Mesenchymal stem cell (in vitro differentiated cells and primary cell): Measurements from ENCODE around the gene SOD1.
A peak's percentile ranks its signal among the peaks of the same experiment; 100 is the strongest.

Experiments used
- DNase-seq: peaks from one replicate; pipeline ENCODE4 v3.0.0-alpha.2; 2013
- H2AFZ ChIP-seq: one replicate; pipeline ENCODE4 v1.6.1; 2013; ENCODE audit warnings: low read depth, mild to moderate bottlenecking, control low read depth, inconsistent platforms, low read length, moderate library complexity
- H2AK5ac ChIP-seq: 2 replicates; pipeline ENCODE4 v1.6.1; 2013; ENCODE audit warnings: low read length, moderate library complexity, mild to moderate bottlenecking, inconsistent platforms; ENCODE audit not compliant: severe bottlenecking
- H2BK120ac ChIP-seq: one replicate; pipeline ENCODE4 v1.6.1; 2013; ENCODE audit warnings: low read depth, mild to moderate bottlenecking, inconsistent platforms, low read length, moderate library complexity
- H2BK12ac ChIP-seq, 2 experiments: one replicate each; pipeline ENCODE4 v1.6.1; 2013; ENCODE audit warnings: inconsistent platforms in 2 of 2, low read length in 2 of 2, mild to moderate bottlenecking in 2 of 2, moderate library complexity in 2 of 2, control low read depth in 1 of 2
- H2BK15ac ChIP-seq: one replicate; pipeline ENCODE4 v1.6.1; 2013; ENCODE audit warnings: mild to moderate bottlenecking, low read depth, inconsistent platforms; ENCODE audit not compliant: poor library complexity, severe bottlenecking
- H2BK5ac ChIP-seq: 2 replicates; pipeline ENCODE4 v1.6.1; 2013; ENCODE audit warnings: low read depth, mild to moderate bottlenecking, low read length, control low read depth, inconsistent platforms; ENCODE audit not compliant: poor library complexity, severe bottlenecking
- H3K14ac ChIP-seq, 2 experiments: one replicate each; pipeline ENCODE4 v1.6.1; 2013; ENCODE audit warnings: inconsistent platforms in 2 of 2, low read length in 2 of 2, control low read depth in 1 of 2, mild to moderate bottlenecking in 1 of 2, moderate library complexity in 1 of 2
- H3K18ac ChIP-seq, 2 experiments: one replicate each; pipeline ENCODE4 v1.6.1; 2013; ENCODE audit warnings: inconsistent platforms in 2 of 2, low read length in 2 of 2, control low read depth in 1 of 2, low read depth in 1 of 2, mild to moderate bottlenecking in 1 of 2
- H3K23ac ChIP-seq, 2 experiments: one replicate each; pipeline ENCODE4 v1.6.1; 2013; ENCODE audit warnings: inconsistent platforms in 2 of 2, low read length in 2 of 2, mild to moderate bottlenecking in 2 of 2, moderate library complexity in 2 of 2, control low read depth in 1 of 2
- H3K27ac ChIP-seq: 2 replicates; pipeline ENCODE4 v1.5.1; 2013; ENCODE audit warnings: mild to moderate bottlenecking, moderate library complexity, low read length, control low read depth, inconsistent platforms; ENCODE audit not compliant: poor library complexity, severe bottlenecking
- H3K27me3 ChIP-seq, 2 experiments: 2 replicates each; pipeline versions ENCODE4 v1.6.1 to v1.7.0; 2013; ENCODE audit warnings: low read length in 2 of 2, mild to moderate bottlenecking in 2 of 2, moderate library complexity in 2 of 2, control low read depth in 1 of 2, inconsistent platforms in 1 of 2; ENCODE audit not compliant: control insufficient read depth in 1 of 2, insufficient read depth in 1 of 2
- H3K36me3 ChIP-seq, 2 experiments: 2 replicates each; pipeline versions ENCODE4 v1.6.1 to v1.7.0; 2013; ENCODE audit warnings: low read length in 2 of 2, control low read depth in 1 of 2, inconsistent platforms in 1 of 2, low read depth in 1 of 2, mild to moderate bottlenecking in 1 of 2; ENCODE audit not compliant: insufficient read depth in 2 of 2, control insufficient read depth in 1 of 2
- H3K4ac ChIP-seq, 2 experiments: one replicate each; pipeline ENCODE4 v1.6.1; 2013; ENCODE audit warnings: inconsistent platforms in 2 of 2, low read length in 2 of 2, mild to moderate bottlenecking in 2 of 2, moderate library complexity in 2 of 2, control low read depth in 1 of 2, low read depth in 1 of 2
- H3K4me1 ChIP-seq: 2 replicates; pipeline ENCODE4 v1.6.1; 2013; ENCODE audit warnings: low read depth, low read length, control low read depth; ENCODE audit not compliant: control insufficient read depth, insufficient read depth
- H3K4me2 ChIP-seq: 2 replicates; pipeline ENCODE4 v1.6.1; 2013; ENCODE audit warnings: low read length, mild to moderate bottlenecking, inconsistent platforms; ENCODE audit not compliant: poor library complexity, severe bottlenecking
- H3K4me3 ChIP-seq, 2 experiments: 2 replicates each; pipeline versions ENCODE4 v1.5.1 to v1.7.0; 2013; ENCODE audit warnings: low read length in 2 of 2, mild to moderate bottlenecking in 2 of 2, control low read depth in 1 of 2, low read depth in 1 of 2; ENCODE audit not compliant: insufficient read depth in 1 of 2
- H3K79me1 ChIP-seq: replicated peaks from 2 replicates; pipeline ENCODE4 v1.6.1; 2013; ENCODE audit warnings: mild to moderate bottlenecking, control low read depth, low read length, inconsistent platforms; ENCODE audit not compliant: poor library complexity, severe bottlenecking
- H3K9ac ChIP-seq: 2 replicates; pipeline ENCODE4 v1.7.0; 2013; ENCODE audit warnings: mild to moderate bottlenecking, low read length, moderate library complexity
- H3K9me3 ChIP-seq: 2 replicates; pipeline ENCODE4 v1.7.0; 2013; ENCODE audit warnings: mild to moderate bottlenecking, low read length; ENCODE audit not compliant: control insufficient read depth
- H4K8ac ChIP-seq: one replicate; pipeline ENCODE4 v1.6.1; 2013; ENCODE audit warnings: inconsistent platforms, mild to moderate bottlenecking, low read length, moderate library complexity
- H4K91ac ChIP-seq: one replicate; pipeline ENCODE4 v1.6.1; 2013; ENCODE audit warnings: mild to moderate bottlenecking, low read length, inconsistent platforms
- WGBS: methylation state at CpG from one replicate; pipeline ENCODE4 v1.1.7; 2013; ENCODE audit warnings: mixed read lengths; 5-methylcytosine and 5-hydroxymethylcytosine counted together

SOD1 gene

GRCh38 chr21:31696424-31696823 is 36.9 kb downstream of the SOD1 start:
- WGBS: 92% methylated on average over 2 of the region's 6 CpGs
- no peak overlapping the region for H2BK12ac ChIP-seq
- H2AK5ac ChIP-seq: no peak overlapping the region
- no peak for DNase-seq
- H3K4me1 ChIP-seq: no peaks in the 10 kb centered on the region
- H3K4me2 ChIP-seq: no peak overlapping the region
- no peak overlapping the region for H2AFZ ChIP-seq
- no peak overlapping the region for H2BK15ac ChIP-seq
- H4K91ac ChIP-seq: no peak overlapping the region
- no peak overlapping the region for H3K9ac ChIP-seq
- H3K4me3 ChIP-seq: no peak overlapping the region
- no peak overlapping the region for H3K27ac ChIP-seq
- no peak overlapping the region for H3K18ac ChIP-seq
- no peak overlapping the region for H4K8ac ChIP-seq
- no peaks in the 10 kb centered on the region for H3K27me3 ChIP-seq
- peaks cover 13% of the 10 kb centered on the region for H3K79me1 ChIP-seq
- no peak overlapping the region for H3K4ac ChIP-seq
- no peak overlapping the region for H2BK5ac ChIP-seq
- H3K9me3 ChIP-seq: no peaks in the 10 kb centered on the region
- H2BK120ac ChIP-seq: no peak overlapping the region
- H3K36me3 ChIP-seq: peaks cover 11 to 98% of the 10 kb centered on the region in 2 experiments
- no peak overlapping the region for H3K23ac ChIP-seq
- H3K14ac ChIP-seq: no peak overlapping the region

GRCh38 chr21:31698461-31698860 is 39.0 kb downstream of the SOD1 start:
- Histone ChIP-seq H3K18ac (no peak overlapping the region), H3K4me2 (no peak overlapping the region), H3K9ac (no peak overlapping the region), H4K8ac (no peak overlapping the region), H3K23ac (no peak overlapping the region), H3K9me3 (no peaks in the 10 kb centered on the region), H3K27me3 (no peaks in the 10 kb centered on the region), H2BK15ac (no peak overlapping the region), H3K27ac (no peak overlapping the region), H4K91ac (no peak overlapping the region), H3K4me3 (no peak overlapping the region), H2BK12ac (no peak overlapping the region), H3K14ac (no peak overlapping the region), H2AFZ (no peak overlapping the region), H3K4ac (no peak overlapping the region), H2BK120ac (no peak overlapping the region), H3K36me3 (peaks cover 11 to 98% of the 10 kb centered on the region in 2 experiments), H3K4me1 (no peaks in the 10 kb centered on the region), H2AK5ac (no peak overlapping the region), H2BK5ac (no peak overlapping the region), H3K79me1 (peaks cover 12% of the 10 kb centered on the region)
- no peak for DNase-seq

GRCh38 chr21:31700040-31700439 is 40.5 kb downstream of the SOD1 start:
- no peak overlapping the region for H3K4me2 ChIP-seq
- H2AFZ ChIP-seq: no peak overlapping the region
- WGBS: 98% methylated on average over 3 of the region's 3 CpGs

GRCh38 chr21:31706562-31706961 is 47.1 kb downstream of the SOD1 start:
- no peaks in the 10 kb centered on the region for H3K27me3 ChIP-seq
- no peak overlapping the region for H2BK5ac ChIP-seq
- DNase-seq: no peak
- H3K14ac ChIP-seq: no peak overlapping the region
- H3K27ac ChIP-seq: no peak overlapping the region
- H4K91ac ChIP-seq: peak overlapping the region; percentile 27
- WGBS: 100% methylated on average over 2 of the region's 3 CpGs
- no peak overlapping the region for H3K4me3 ChIP-seq
- H3K36me3 ChIP-seq: peaks cover 7 to 24% of the 10 kb centered on the region in 2 experiments
- no peak overlapping the region for H3K23ac ChIP-seq
- H2AFZ ChIP-seq: no peak overlapping the region
- no peak overlapping the region for H3K4ac ChIP-seq
- H3K4me2 ChIP-seq: no peak overlapping the region
- no peak overlapping the region for H2BK15ac ChIP-seq
- peak overlapping the region; percentile 69 for H4K8ac ChIP-seq
- H2BK120ac ChIP-seq: no peak overlapping the region
- H3K18ac ChIP-seq: no peak overlapping the region
- H3K9ac ChIP-seq: no peak overlapping the region
- peak overlapping the region in 1 of 2 experiments; percentile 66 for H2BK12ac ChIP-seq
- peaks cover 4% of the 10 kb centered on the region for H3K4me1 ChIP-seq
- no peak overlapping the region for H2AK5ac ChIP-seq
- peaks cover 6% of the 10 kb centered on the region for H3K79me1 ChIP-seq
- H3K9me3 ChIP-seq: no peaks in the 10 kb centered on the region

More at GRCh38 chr21:31700040-31700439, 40.5 kb downstream of the SOD1 start:
- no peak overlapping the region for H3K4me3 ChIP-seq
- H2BK12ac ChIP-seq: no peak overlapping the region
- no peaks in the 10 kb centered on the region for H3K4me1 ChIP-seq
- H3K36me3 ChIP-seq: peaks cover 11 to 86% of the 10 kb centered on the region in 2 experiments
- H2BK5ac ChIP-seq: no peak overlapping the region
- H3K27ac ChIP-seq: no peak overlapping the region
- H3K27me3 ChIP-seq: no peaks in the 10 kb centered on the region
- H4K8ac ChIP-seq: no peak overlapping the region
- peaks cover 10% of the 10 kb centered on the region for H3K79me1 ChIP-seq
- no peak overlapping the region for H2BK15ac ChIP-seq
- no peak overlapping the region for H3K4ac ChIP-seq
- DNase-seq: no peak
- no peak overlapping the region for H3K23ac ChIP-seq
- no peak overlapping the region for H3K18ac ChIP-seq
- H3K14ac ChIP-seq: no peak overlapping the region
- H3K9ac ChIP-seq: no peak overlapping the region
- H2AK5ac ChIP-seq: no peak overlapping the region
- no peaks in the 10 kb centered on the region for H3K9me3 ChIP-seq
- H2BK120ac ChIP-seq: no peak overlapping the region
- no peak overlapping the region for H4K91ac ChIP-seq
